CD4-positive, alpha-beta T cell treated with Interleukin-17A for 4 hours (primary cell): ENCODE data around the gene LMNTD2.

Source experiments
- DNase-seq: peaks from one replicate; pipeline ENCODE4 v3.0.0-alpha.2; 2020; ENCODE audit warnings: mixed read lengths

Gene LMNTD2

DNA sequence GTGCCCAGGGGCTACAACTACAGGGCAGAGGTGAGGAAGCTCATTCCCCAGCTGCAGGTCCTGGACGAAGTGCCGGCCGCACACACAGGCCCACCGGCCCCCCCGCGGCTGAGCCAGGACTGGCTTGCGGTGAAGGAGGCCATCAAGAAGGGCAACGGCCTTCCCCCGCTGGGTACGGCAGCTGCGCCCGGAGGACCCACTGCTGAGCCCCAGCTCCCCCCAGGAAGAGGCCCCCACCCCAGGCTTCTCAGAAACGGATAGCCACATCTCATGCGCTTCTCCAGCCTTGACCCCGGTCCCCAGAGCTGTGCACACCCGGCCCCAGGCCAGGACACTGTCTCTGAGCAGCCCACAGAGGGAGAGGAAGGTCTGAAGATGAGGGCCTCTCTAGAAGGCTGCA lies 9.4 kb downstream of the LMNTD2 start:
- DNase-seq, result no peak

DNA sequence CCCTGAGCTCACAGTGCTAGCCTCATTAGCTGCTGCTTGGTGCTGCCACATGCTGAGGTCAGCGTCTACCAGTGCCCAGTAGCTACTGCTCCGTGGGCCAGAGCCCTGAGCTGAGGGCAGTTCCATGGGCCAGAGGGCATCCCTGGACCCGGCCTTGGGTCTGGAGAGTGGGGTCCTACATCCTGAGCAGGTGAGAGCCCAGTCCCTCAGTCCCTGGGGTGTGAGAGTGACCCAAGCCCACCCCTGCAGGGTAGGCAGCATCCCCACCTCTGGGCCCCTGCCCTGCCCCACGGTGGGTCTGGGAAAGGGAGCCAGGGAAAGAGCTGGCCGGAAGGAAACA lies 9.8 kb downstream of the LMNTD2 start:
- no peak for DNase-seq

DNA sequence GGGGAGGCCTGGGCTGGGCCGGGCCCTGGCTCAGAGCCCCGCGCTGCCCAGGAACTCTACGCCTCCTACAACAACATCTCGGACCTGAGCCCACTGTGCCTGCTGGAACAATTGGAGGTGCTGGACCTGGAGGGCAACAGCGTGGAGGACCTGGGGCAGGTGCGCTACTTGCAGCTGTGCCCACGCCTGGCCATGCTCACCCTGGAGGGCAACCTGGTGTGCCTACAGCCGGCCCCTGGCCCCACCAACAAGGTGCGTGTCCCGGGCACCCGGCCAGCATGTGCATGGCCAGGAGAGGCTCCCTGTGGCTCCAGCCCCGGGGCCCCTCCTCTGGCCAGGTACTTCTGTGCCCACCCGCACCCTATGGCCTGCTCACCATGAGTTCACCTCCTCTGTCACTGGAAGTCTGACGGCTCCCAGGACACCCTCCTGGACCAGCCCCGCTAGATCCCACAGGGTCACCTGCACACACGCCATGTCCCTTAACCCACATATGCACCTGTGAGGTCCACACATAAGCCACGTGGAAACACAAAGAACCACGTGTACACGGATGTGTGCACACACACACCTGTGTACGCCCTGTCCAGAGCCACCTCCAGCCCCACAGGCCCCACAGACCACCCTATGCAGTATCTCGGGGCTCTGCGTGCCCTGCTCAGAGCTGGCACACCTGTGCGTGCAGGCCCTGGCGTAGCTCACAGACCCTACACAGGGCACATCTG lies 10.4 kb downstream of the LMNTD2 start:
- no peak for DNase-seq

DNA sequence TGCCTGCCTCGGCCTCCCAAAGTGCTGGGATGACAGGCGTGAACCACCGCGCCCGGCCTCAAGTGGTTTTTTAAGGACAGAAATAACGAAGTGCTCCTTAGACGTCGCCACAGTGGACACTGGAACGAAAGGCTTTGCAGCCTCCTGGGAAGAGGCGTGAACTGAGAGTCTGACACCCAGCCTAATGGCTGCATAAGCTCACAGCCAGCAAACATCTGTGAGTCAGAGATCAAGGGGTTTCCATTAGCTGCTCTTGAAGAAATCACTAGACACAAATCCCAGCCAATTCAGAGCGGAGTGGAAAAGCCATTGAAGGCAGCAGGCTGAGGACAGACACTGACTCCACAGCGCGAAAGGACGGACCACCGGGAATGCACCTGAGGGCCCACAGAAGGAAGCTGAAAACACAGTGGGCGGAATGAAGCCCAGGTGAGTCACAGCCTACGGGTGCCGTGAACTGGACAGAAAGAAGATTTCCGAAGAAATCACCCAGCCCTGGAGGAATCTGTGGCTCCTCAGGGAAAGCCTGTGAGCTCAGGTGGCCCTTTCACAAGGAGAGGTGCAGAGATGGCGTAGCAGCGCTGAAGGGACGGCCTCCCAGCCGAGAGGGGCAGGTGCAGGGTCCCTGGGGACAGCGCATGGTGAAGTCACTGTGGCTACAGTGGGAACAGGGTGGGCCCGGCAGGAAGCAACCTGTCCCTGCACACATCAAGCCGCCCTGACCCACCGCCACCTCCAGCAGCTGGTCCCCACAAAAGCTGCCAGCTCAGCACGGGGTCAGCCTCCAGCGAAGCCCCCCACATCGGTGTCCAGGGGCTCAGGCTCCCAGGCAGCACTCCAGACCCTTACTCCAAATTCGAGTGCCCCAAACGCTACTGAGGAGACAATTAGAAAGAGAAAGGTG lies 11.6 kb downstream of the LMNTD2 start:
- no peak for DNase-seq

DNA sequence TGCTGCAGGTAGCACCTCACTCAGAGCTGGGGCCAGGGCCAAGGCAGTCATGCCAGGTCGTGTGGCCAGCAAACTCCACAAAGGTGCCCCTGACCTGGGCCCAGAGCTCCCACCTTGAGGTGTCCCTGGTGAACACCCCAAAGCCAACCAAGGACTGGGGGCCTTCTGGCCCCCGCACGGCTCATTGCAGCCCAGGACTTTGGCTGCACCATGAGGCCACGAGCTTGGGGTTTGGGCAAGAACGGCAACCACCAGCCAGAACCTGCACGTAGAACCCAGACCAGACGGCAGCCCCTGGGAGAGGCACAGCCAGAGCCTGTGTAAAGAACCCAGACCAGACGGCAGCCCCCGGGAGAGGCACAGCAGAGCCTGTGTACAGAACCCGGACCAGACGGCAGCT lies 15.4 kb downstream of the LMNTD2 start:
- DNase-seq, result no peak

DNA sequence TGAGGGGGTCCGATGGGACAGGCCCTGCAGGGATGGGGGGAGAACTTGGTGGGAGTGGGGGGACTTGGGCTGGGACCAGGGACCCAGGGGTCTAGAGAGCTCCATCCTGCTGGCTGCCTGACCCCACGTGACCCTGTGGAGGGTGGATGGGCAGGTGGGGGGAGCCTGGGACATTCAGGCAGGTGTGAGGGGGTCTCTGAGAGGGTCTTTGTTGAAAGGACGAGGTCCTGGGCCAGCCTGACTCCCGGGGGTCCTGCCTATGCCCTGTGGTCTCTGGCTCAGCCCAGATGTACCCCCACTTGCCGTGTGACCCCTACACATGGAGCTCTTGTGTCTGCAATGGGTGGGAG lies 15.7 kb downstream of the LMNTD2 start:
- DNase-seq, result no peak

DNA sequence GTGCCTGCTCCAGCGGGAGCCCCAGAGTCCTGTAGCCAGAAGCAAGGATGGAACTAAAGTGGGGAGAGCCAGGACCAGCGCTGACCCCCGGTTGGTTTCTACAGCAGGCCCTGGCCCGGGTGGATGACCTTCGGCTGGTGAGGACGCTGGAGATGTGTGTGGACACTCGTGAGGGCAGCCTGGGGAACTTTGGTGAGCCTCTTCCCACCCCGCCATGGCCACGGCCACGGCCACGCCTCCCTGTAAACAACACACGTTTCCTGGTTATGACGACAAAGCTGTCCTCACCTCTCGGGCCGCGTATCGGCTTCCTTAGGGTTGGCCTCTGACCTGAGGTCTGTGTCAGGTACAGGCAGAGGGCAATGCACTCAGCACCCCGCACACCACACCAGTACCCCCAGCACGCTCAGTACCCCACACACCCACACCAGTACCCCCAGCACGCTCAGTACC lies 19.1 kb downstream of the LMNTD2 start:
- DNase-seq, result no peak

DNA sequence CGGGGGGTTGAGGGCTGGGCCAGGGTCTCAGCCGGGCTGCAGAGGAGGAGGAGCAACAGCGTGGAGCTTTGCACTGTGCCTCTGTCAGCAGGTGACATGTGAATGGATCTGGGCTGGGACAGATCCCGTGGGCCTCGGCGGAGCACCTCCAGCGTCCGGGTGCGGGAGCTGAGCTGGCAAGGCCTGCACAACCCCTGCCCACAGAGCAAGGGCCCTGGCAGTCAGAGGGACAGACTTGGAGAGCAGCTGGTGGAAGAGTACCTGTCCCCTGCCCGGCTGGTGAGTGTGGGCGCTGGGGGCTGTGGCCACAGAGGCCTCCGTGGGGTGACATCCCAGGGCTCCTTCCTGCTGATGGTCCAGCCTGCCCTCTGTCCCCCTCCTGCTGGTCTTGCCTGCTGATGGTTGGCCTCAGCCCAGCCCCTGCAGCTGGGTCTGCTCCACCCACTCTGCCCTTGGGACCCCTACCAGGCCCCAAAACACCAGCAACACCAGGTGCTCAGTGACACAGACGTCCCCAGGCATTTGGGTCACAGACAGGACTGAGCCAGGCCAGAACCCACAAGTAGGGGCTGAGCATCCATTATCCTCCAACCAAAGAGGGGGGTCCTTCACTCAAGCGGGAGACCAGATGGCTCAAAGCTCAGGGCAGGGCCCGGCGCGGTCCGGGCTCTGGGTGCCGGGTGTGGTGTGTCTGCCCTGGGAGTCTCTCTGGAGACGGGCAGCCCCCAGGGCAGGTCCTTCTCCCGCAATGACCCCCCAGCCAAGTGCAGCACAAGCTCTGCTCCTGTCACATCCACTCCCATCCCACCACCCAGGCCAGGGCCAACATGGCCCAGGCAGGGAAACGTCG lies 19.7 kb downstream of the LMNTD2 start:
- DNase-seq, result no peak

DNA sequence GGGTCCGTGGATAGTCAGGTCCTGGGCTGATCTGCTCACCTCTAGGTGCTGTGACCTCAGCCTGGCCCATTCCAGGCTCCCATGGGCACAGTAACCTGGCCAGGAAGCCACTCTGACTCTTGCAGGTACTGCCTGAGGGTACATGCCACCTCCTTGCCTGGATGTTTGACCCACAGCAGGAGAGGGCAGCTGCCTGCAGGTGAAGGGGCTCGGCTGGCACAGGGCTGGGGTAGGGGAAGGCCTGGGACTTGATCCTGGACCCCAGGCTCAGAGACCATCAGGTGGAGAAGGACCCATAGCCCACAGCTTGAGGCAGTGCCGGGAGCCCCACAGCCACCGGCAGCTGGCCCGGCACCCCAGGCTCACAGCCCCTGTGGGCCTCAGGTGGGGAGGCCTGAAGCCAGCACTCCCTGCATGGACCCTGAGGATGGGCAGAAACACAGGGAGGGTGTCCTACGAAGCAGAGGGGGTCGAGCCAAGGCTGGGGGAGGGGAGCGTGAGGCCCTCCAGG lies 20.5 kb downstream of the LMNTD2 start:
- no peak for DNase-seq

DNA sequence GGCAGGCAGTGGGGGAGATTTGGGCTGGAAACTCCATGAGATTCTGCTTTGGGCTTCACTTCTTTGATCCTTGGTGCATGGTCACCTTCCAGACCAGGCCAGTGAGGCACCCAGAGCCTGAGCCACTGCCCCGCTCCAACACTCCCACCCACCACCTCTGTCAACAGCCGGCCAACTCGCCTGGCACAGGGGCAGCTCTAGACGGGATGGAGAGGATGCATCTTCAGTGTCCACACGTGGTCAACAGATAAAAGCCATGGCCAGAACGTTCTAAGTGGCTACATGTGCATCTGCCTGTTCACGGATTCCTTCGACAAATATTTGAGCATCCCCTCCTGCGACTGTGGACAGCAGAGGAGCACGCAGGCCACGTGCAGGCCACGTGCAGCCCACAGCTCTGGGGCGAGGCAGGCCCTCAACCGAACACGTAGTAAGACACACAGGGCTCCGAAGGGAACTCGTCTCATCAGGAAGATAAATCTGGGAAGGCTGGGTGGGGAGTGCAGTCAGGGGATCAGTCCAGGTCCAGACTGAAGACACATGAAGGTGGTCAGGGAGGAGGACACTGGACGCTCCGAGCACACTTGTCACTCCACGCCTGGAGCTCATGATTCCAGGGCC lies 22.0 kb downstream of the LMNTD2 start:
- DNase-seq, result no peak

DNA sequence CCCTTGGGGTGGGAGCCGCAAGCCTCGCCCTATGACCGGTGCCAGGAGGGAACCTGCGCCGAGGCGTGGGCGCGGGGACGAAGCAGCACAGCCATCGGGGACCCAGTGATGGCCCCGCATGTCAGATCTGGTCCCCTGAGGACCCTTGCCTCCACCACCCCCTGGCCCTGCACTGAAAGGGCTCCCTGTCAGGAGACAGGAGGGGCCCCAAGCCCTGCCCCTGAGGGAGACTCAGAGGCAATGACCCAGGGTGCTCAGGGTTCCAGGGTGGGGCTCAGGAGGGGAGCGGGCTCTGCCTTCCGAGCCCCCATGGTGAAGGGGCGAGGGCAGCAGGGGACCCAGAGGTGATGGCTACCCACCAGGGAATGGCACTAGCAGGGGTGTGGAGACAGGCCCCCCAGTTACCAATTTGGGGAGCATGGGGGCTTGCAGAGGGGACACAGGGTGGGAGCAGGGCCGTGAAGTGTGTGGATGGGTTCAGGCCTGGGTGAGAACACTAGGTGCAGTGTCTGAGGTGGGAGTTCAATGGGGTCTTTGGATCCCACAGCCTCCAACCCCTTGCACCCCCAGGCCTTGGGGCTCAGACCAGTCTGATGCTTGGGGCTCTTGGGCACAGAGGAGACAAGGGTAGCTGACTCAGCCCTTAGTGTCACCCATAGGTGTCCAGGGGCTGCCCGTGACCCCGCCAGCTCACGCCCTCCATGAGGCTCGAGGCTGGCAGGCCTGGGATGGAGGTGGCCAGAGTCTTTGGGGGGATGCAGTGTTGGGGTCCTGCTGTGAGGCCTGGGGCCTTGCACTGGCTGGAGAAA lies 22.7 kb downstream of the LMNTD2 start:
- DNase-seq, result no peak

DNA sequence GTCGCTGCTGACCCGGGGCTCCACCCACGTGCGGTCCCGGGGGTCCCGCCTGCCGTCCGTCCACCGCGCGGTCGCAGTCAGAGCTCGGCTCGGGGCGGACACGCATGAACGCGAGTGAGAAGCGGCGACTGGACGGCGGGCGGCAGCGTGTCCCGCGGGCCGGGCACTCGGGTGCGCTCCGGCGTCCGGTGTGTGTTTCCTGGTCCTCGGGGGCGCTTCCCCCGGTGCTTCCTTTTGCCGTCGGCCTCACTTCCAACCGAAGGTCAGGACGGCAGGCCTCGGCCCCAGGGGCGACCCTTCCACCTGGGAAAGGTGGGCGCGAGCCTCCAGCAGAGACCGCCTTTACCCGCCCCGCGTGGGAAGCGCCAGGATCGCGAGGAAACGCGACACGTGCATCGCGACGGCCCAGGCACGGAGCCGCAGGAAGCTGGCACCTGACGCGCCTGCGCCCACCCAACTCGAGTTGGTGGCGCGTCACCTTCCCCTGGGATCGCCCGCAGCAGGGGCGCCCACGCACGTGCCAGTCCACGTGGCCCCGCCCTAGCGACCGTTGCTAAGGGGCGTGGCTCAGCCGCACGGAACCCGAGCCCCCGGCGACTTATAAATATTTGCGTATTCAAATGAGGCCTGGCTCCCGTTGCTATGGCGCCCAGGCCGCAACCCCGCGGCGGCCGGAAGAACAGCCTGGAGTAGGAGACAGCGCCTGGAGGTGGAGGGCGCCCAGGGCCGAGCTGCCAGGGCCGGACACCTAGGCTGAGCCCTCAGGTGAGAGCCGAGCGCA lies 23.5 kb downstream of the LMNTD2 start, which contains the start of gene LRRC56:
Gene LRRC56, plus strand, starts transcription at position 687 of the 781 bp plus-strand sequence. CDS start 3,158 bp downstream, outside the sequence.
- DNase-seq, result peak; percentile 94

DNA sequence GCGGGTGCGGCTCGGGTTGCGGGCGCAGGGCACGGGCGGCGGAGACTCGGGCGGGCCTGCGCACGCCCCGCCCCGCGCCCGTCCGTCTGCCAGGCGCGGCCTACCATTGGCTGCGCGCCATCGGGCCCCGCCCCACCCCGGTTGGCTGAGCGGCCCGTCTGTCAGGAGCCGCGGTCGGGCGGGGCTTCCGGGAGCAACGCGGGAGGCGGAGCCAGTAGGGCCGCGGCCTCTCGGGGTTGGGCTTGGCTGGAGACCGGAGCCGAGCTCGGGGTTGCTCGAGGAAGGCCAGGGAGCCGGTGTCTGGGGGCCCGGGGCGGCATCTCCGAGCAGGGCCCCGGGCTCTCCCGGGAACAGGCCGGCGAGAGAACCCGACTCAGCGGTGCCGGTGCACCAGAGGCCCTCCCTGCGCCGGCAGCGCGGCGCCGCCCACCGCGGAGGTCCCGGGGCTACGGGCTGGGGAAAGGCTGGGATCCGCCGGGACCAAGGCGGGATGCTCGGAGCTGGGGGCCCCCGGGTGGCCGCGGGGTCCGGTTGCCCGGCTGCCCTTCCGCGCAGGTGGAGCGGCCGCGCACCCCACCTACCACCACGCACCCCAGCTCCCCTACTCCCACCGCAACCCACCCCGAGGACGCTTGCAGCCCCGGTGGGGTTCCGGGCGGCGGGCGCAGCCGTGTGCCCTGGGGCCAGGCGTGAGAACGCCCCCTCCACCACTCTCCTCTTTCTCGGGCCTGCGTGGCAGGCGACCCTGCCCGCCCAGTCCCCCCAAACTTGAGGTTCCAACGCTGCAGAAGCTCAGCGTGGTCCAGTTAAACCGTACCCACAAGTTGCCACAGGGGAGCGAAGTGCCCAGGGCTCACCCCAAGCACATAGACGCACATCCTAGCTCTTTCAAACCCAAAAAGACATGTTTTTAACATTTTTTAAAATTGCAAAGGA lies 24.8 kb downstream of the LMNTD2 start, which contains the start of gene HRAS:
Gene HRAS, minus strand, starts transcription at position 58 of the 936 bp plus-strand sequence.
- peak; percentile 98 for DNase-seq

DNA sequence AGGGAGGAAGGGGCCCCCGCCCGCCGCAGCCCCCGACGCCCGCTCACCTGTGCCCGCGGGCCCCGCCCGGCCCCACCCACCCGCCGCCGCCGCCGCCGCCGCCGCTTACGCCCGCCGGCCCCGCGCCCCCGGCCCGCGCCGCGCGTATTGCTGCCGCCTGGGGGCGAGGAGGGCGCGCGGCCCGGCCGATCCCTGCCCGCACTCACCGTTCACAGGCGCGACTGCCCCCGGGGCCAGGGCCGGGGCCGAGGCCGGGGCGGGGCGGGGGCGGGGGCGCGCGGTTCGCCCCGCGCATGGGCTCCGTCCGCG lies 25.4 kb downstream of the LMNTD2 start:
- no peak for DNase-seq

DNA sequence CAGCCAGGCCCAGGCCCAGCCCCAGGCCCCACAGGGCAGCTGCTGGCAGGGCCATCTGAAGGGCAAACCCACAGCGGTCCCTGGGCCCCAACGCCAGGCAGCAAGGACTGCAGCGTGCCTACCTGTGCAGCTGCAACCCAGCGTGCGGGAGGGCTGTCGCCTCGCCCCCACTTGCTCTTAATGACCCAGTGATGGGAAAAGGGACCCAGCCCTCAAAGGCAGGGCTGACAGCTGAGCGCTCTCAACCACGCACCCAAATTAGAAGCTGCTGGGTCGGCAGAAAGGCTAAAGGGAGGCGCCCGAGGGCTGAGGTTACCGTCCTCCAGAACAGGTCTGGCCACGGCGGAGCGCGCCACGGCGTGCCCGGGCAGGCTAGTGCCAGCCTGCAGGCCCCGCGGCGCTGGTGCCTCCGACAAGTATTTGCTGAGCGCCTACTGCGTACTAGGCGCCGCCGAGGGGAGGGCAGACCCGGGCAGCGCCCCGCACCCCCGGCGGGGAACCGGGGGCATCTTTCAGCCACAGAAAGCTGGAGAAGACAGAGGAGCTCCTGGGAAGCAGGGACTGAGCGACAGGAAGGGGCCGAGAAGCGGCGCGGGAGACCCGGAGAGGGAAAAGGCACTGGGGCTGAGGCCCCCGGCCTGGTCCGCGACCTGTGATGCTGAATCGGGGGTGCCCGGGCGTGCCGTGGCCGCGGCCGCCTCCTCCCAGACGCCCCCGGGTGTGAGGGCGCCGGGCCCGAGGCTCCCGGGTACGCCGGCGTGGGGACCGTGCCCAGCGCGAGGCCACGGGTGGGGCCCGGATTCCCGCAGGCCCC lies 25.9 kb downstream of the LMNTD2 start:
- peak; percentile 51 for DNase-seq

DNA sequence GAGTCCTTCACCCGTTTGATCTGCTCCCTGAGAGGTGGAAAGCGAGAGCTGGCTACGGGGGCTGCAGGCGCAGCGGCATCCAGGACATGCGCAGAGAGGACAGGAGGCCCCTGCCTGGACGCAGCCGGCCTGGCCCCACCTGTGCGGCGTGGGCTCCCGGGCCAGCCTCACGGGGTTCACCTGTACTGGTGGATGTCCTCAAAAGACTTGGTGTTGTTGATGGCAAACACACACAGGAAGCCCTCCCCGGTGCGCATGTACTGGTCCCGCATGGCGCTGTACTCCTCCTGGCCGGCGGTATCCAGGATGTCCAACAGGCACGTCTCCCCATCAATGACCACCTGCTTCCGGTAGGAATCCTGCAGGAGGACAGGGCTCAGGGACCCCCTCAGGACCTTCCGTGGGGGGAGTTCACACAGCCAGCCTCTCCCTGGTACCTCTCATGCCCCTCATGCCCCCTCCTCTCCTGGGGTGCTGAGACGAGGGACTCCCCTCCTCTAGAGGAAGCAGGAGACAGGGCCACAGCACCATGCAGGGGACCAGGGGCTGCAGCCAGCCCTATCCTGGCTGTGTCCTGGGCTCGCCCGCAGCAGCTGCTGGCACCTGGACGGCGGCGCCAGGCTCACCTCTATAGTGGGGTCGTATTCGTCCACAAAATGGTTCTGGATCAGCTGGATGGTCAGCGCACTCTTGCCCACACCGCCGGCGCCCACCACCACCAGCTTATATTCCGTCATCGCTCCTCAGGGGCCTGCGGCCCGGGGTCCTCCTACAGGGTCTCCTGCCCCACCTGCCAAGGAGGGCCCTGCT lies 26.7 kb downstream of the LMNTD2 start:
- DNase-seq, result no peak

DNA sequence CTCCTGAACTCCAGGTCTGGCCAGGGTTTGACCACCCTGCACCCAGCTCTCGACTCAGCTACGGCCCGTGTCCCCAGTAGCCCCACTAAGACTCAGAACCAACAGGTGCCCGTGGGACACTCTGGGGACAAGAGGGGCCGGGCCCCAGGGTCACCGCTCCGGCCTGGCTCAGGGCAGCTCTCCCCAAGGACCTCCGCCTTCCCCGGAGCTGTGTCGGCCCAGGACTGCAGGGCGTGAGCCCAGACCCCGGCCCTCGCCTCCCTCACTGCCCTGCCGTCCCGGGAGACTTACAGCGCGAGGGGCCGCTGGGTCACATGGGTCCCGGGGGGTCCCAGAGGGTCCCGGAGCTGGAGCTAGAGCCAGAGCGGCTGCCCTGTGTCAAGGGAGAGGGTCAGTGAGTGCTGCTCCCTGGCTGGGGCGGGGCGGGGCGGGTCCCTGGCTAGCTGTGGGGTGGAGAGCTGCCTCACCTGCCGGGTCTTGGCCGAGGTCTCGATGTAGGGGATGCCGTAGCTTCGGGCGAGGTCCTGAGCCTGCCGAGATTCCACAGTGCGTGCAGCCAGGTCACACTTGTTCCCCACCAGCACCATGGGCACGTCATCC lies 27.5 kb downstream of the LMNTD2 start:
- no peak for DNase-seq
